Activated CD4-positive, CD25-positive, alpha-beta regulatory T cell (primary cell): ENCODE data around the gene TAX1BP3.
A peak's percentile ranks its signal among the peaks of the same experiment; 100 is the strongest.

Experiments
- DNase-seq, 4 experiments: peaks; one replicate each; lab custom pipeline; 2025; lab: John Stamatoyannopoulos, UW

Gene TAX1BP3

DNA sequence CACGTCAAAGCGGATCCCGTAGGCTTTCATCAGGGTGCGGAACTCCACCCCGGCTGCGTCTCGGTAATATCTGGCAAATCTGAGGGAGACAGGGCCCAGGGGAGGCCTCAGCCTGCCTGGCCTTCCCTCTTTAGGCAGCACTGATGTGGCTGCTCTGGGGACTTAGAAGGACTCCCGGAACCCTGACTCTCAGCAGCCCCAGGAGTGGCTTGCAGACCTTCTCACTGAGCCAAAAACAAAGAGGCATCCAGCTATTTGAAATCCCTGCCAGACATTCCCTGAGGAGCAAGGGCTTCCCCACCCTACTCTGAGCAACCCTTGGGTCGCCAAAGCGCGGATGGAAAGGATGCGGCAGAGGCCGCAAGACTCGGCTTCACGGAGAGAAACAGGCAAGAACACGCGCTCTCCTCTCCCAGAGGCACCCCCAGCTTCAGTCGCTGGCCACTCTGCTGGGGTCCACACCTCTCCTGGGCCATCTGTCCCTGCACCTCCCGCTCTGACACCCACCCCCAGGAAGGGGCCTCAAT lies 19.7 kb upstream of the TAX1BP3 start:
- no peak for DNase-seq

GRCh38 chr17:3685174-3685573 lies 16.8 kb upstream of the TAX1BP3 start:
- DNase-seq = no peak

- peak; percentile 10 to 38 (median 30) for DNase-seq
Observed at GRCh38 chr17:3683054-3683511, 14.7 kb upstream of the TAX1BP3 start.

GRCh38 chr17:3682033-3682432 lies 13.7 kb upstream of the TAX1BP3 start:
- DNase-seq = no peak

GRCh38 chr17:3681565-3681964 lies 13.2 kb upstream of the TAX1BP3 start:
- no peak for DNase-seq

DNA sequence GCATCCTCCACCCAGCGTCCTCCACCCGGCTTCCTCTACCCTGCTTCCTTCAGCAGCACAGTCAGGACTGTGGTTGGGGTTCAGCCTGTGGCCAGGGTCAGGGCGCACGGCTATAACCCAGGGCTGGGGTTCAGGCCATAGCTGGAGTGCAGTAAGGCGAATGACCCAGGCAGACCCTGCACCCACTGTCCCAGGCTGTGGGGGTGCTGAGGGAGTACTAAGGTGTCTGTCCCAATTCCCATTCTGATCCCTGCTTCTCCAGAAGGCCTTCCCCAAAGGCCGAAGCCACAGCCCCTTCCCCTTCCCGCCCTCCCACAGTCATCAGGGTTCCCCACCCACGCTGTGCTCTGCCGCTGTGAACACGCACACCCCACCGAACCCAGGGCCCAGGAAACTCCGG lies 12.7 kb upstream of the TAX1BP3 start:
- DNase-seq = no peak

GRCh38 chr17:3679531-3680126 lies 11.3 kb upstream of the TAX1BP3 start:
- DNase-seq = no peak

DNA sequence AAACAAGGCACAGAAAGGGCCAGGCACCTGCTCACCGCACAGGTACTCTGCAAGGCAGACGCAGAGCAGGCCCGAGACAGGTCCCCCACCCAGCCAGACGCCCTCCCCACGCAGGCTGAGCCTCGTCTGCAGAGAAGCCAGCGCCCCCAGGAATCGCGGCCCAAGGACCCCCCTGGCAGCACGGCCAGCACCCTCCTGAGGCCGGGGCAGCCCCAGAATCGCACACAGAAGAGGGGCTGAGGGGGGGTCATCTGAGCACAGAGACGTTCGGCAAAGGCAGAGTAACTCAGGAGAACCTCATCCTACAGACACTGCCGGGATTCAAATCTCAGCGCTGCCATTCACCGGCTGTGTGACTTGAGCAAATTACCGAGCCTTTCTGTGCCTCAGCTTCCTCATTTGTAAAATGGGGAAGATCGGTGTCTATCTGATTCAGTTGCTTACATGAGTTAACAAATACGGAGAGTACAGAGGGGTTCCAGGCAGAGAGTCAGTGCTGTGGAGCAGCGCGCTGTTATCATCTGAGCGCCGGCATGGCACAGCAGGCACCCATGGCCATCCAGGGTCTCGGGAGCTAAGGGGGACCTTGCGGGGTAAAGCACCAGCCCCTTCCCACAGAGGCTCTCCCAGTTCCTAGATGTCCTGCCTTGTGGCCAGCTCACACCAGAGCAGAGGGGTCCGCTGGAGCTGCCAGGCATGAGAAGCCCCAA lies 10.6 kb upstream of the TAX1BP3 start:
- DNase-seq = no peak

DNA sequence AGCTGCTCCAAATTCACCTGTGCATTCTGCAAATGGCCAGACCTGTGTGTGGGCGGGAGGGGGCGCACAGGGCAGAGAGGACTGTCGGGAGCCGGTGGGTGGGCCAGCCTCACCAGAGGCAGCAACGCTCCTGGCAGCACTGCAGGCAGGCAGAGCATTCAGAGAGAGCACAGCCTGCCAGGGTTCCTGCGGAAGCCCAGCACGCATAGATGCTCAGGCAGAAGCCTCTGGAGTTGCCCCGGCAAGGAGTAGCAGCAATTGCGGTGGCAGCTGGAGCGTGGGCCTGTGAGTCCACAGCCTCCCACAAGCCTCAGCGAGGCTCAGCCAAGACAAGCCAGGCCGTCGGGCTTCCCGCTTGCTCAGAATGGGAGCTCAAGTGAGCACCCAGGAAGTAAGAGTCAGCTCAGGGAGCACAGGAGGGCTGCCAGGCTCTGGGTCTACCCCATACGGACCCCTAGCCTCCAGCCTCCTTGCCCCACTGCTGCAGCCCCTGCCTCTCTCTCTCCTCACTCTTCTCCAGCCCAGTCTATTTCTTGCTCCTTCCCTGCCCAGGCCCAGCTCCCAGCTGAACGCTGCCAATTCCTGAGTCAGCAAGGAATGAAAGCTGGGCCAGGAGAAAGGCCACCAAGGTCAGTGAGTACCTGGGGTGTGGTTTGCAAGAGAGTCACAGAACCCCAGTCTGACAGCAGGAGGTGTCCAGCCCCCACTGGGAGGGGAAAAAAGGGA lies 9.9 kb upstream of the TAX1BP3 start:
- DNase-seq = no peak

DNA sequence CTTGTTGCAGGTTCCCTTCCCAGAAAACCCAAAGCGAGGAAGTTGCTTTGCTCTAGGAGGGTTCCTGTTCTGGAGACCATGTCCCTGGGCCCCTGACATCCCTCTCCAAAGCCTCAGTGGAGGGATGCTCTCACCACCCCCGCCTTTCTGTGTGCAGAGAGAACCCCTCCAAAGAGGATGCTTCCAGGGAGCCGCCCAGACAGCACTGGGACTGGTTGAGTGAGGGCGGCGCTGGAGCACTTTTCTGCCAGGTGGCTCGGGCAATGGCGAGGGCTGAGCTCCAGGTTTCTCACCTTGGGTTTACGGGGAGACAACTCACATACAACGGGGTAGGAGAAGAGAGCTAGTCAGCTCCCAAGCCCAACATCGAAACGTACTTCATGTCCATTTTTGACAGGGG lies 7.5 kb upstream of the TAX1BP3 start:
- no peak for DNase-seq

DNA sequence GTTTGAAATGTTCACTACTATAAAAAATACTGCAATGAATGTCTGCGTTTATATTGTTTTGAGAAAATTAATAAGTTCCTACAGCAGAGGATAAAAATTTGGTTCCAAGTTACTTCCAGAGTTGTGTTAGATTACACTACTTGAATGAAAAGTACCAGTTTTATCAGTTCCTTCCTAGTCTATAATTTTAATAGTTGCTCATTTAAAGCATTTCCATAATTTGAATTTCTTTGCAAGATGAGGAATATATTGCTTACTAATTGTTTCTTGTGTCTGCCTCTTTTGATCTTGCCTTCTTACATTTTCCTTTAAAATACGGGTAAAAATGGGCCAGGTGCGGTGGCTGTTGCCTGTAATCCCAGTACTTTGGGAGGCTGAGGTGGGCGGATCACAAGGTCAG lies 4.2 kb upstream of the TAX1BP3 start:
- no peak for DNase-seq

DNA sequence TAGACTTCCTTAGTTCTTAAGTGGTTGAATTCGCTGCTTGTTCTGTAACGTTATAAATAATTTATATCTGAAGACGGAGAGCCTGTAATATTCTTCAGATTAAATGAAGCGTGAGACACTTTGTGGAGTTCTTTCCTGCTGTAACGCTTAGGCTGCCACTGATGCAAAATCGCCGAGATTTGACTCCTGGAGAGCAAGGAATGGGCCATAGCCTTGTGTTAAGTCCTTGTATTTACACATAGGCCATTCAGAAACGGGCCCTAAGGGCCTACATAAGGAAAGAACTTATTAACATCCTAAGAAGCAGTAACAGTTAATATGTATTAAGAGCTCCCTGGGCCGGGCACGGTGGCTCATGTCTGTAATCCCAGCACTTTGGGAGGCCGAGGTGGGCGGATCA lies 1.2 kb upstream of the TAX1BP3 start:
- no peak for DNase-seq

DNA sequence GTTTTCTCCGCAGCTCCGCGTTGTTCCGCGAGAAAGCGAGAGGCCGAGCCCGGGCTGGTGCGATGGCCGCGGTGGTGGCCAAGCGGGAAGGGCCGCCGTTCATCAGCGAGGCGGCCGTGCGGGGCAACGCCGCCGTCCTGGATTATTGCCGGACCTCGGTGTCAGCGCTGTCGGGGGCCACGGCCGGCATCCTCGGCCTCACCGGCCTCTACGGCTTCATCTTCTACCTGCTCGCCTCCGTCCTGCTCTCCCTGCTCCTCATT lies 638 bp upstream of the TAX1BP3 start:
- DNase-seq = no peak

DNA sequence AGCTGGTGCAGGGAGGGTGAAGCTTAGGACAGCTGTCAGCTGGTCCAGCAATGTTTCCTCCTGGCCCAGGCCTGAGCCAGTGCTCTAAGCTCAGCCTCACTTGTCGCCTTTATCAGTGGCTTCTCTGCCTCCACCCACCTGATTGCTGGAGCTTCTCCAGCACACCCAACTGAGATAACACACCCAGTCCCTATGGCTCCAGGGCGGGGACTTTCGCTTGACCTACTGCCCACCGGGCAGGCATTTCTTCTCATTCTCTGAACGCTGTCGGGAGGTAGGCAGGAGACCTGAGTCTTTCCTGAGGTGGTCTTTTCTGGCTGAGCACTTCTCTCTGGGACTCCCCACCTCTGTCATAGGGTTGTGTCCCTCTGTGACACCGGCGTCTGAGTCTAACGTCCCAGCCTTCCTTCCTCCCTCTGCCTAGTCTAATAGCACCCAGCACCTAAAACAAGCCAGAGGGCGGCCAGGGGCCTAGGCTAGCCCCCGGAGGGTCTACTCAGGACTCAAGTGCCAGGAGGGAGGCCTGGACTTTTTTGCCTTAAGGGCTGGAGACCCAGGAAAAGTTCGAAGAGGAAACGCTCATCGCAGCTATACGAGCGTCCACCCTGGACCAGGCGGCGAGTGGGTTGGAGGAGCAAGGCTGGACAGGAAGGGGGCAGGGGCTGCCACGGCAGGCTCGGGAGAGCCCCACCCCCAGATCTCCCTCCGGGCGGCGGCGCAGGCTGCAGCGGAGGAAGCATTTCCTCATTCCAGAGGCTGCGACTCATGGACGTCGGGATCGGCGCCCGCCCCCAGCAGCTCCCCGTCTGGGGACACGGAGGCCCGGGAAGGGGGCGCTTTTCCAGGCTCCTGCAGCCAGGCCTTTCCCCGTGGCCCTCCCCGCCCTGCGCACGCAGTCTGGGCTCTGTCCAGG lies 756 bp downstream of the TAX1BP3 start:
- DNase-seq = no peak

DNA sequence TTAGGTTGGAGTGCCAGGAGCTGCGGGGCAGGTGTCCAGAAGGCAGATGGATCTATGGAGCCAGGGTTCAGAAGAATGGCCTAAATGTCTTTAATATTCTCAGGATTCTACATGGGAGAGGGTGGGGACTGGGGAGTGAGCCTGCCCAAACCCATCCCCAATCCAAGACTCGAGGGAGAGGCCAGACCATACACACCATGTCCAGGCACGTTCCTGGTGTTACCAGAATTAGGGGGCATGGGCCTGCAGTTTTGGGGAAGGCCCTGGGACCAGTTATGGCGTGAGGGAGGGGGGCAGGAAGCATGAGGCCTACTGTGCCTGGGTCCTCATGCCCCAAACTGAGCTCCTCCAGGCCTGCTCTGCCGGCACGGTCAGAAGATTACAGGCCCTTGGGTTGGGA lies 1.9 kb downstream of the TAX1BP3 start:
- no peak for DNase-seq

GRCh38 chr17:3665834-3666233 lies 2.5 kb downstream of the TAX1BP3 start:
- no peak for DNase-seq

DNA sequence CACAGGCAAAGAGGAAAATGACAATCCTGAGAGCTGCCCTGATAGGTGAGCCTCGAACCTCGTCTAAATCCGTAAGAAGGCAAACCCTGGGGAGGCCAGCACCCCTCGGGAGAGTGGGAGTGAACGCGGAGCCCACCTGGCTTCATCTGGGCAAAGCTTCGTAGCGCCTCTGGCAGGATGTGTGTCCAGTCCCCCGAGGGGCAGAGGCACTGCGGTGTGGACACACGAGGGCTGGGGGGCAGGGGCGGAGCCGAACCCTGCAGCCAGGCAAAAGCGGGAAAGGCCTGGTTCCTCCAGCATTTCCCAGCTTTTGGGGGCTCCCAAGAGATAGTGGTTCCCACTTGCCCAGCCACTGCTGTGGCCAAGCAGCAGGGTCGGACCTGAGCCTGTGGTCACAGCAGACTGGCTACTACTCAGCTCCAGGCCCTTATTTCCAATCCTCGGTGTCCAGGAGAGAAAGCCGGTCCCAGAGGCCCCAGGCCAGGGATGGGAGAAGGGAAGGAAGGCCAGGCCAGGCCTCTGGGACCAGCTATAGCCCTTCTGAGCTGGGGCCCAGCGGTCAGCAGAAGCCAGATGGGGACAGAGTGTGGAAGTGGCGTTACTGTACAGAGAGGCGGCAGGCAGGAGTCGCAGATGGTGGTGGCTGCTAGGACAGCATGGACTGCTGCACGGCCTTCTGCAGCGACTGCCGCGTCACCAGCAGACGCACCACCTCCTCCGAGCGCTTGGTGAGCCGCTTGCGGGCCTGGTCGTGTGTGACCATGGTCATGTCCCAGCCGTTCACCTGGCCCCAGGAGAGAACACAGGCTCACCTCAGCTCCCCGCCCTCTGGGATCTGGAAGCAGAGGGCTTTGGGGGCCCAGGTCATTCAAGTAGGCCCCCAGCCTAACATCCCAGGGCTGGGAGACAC lies 5.0 kb downstream of the TAX1BP3 start:
- DNase-seq = no peak

GRCh38 chr17:3660311-3660891 lies 8.0 kb downstream of the TAX1BP3 start:
- DNase-seq = no peak

DNA sequence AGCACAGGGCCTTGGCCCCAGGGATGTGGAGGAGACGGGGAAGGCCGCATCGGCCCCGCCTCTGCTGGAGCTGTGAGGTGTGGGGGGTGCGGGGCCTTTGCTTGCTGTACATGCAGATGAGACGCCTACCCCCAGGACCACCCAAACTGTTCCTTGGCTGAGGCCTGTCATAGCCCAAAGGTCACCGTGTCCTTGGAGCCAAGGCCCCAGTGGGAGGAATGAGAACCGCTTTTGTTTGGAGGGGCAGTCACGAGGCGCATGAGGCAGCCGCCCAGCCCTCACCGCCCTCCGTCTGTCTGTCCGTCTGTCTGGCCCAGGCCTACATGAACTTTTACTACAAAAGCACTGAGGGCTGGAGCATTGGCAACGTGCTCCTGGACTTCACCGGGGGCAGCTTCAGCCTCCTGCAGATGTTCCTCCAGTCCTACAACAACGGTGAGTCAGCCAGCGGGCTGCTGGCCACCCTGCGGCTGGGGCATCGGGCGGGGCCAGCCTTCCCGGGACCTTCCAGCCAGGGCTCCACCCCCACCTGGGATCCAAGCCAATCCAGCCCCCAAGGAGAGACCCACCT lies 8.8 kb downstream of the TAX1BP3 start:
- no peak for DNase-seq

DNA sequence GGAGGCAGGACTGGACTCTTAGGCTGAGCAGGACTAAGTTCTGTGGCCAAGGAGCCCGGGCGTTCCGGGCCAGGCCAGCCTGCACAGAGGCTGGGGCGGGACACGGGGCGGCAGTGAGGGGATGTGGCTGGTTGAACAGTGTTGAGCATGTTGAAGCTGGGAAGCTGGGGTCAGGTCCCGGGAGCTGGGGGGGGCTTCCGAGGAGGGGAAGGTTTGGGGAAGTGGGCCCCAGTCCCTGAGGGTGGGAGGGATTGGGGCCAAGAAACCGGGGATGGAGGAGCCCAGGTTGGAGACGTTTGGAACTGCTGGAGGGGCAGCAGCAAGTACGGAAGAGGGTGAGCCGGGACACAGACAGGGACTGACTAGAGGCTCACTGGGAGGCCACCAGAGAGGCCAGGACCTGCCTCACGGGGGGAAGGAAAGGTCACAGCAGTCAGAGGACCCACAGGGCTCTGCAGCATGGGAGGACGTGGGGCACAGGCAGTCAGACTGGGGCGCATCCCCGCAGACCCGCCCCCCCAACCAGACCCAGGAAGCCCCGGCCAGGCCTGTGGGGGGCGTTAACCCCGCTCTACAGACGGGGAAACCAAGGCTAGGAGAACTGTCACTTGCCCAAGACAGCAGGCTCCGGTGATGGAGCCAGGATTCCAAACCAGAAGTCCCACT lies 9.5 kb downstream of the TAX1BP3 start:
- no peak for DNase-seq
